Erythroblast (primary cell): Measurements from ENCODE around the gene IFI16.

Experiments
- GATA1 ChIP-seq: IDR thresholded peaks from 2 replicates; pipeline ENCODE4 v1.6.1; 2011; ENCODE audit warnings: low read depth, mild to moderate bottlenecking, control low read depth, low read length, moderate library complexity
- POLR2A ChIP-seq: IDR thresholded peaks from 2 replicates; pipeline ENCODE4 v1.6.1; 2011; ENCODE audit warnings: mild to moderate bottlenecking, low read length

DNA sequence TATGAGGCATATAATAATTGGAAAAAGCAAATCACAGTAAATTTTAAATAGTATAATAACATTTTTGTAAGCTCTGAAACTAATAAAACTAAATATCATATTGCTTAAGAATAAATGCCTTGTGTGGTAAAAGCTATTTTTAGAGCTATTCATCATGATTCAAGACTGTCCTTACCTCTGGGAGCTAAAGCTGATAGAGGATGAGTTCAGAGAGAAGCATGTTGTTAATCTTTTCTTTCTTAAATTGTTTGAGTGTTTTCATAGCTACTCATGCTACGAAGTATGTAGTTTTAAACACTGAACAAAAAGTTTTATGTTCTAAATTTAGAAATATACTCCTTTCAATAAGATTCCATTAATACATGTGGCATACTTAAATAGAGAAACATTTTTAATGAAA, 30.5 kb downstream of the IFI16 start:
- no peak for TF ChIP-seq POLR2A
- no peak for TF ChIP-seq GATA1
